CD4-positive, CD25-positive, alpha-beta regulatory T cell (primary cell): ENCODE results near the gene MAL. TPM values are rescaled to one million over a fixed set of nuclear protein-coding genes. Genes with fewer than 3 reads are reported as not detected.
A peak's percentile ranks its signal among the peaks of the same experiment; 100 is the strongest.

Source experiments
- ATAC-seq, 2 donors: fragments of 150-1000 bp; cut with Tn5 transposase; one replicate each; pipeline ENCODE4 v1.10.0; 2021; ENCODE audit warnings: low read depth in 2 of 2, moderate number of reproducible peaks in 2 of 2, moderate library complexity in 1 of 2
- DNase-seq, 3 donors: peaks; one replicate each; pipeline versions ENCODE4 v3.0.0 to v3.0.0-alpha.2; 2012 to 2022; ENCODE audit warnings: mixed read lengths in 1 of 3
- H3K27ac ChIP-seq: one replicate; pipeline ENCODE4 v1.7.0; 2013; ENCODE audit warnings: mild to moderate bottlenecking, low read length; ENCODE audit not compliant: insufficient read depth, poor library complexity, severe bottlenecking
- H3K27me3 ChIP-seq: one replicate; pipeline ENCODE4 v1.7.0; 2013; ENCODE audit warnings: low read length; ENCODE audit not compliant: control insufficient read depth, insufficient read depth
- H3K36me3 ChIP-seq: one replicate; pipeline ENCODE4 v1.7.0; 2013; ENCODE audit warnings: mild to moderate bottlenecking, low read length, moderate library complexity; ENCODE audit not compliant: control insufficient read depth, insufficient read depth
- H3K4me1 ChIP-seq: 2 replicates; pipeline ENCODE4 v1.7.0; 2013; ENCODE audit warnings: mild to moderate bottlenecking, low read length; ENCODE audit not compliant: insufficient read depth, control insufficient read depth, poor library complexity, severe bottlenecking
- H3K4me3 ChIP-seq: one replicate; pipeline ENCODE4 v1.7.0; 2013; ENCODE audit warnings: low read depth, mild to moderate bottlenecking, low read length, moderate library complexity
- H3K9me3 ChIP-seq, 2 experiments: 1 replicate in 1 of 2; 2 replicates in 1 of 2; pipeline ENCODE4 v1.7.0; 2013; ENCODE audit warnings: low read length in 2 of 2, mild to moderate bottlenecking in 1 of 2, moderate library complexity in 1 of 2; ENCODE audit not compliant: control insufficient read depth in 2 of 2
- H3K27ac Mint-ChIP-seq, 3 donors: one replicate each; pipeline ENCODE4 v1.8.0; 2020 to 2022; ENCODE audit warnings: mild to moderate bottlenecking in 3 of 3, mixed read lengths in 3 of 3, moderate library complexity in 2 of 3
- H3K27me3 Mint-ChIP-seq: one replicate; pipeline ENCODE4 v1.8.0; 2022; ENCODE audit warnings: mild to moderate bottlenecking, mixed read lengths
- H3K36me3 Mint-ChIP-seq: one replicate; pipeline ENCODE4 v1.8.0; 2020; ENCODE audit warnings: mixed read lengths
- H3K4me1 Mint-ChIP-seq, 4 donors: one replicate each; pipeline ENCODE4 v1.8.0; 2020 to 2022; ENCODE audit warnings: mixed read lengths in 4 of 4, mild to moderate bottlenecking in 1 of 4
- H3K4me3 Mint-ChIP-seq, 4 donors: one replicate each; pipeline ENCODE4 v1.8.0; 2020 to 2022; ENCODE audit warnings: mild to moderate bottlenecking in 4 of 4, mixed read lengths in 4 of 4, moderate library complexity in 3 of 4
- H3K9me3 Mint-ChIP-seq, 7 donors: one replicate each; pipeline ENCODE4 v1.8.0; 2020 to 2022; ENCODE audit warnings: mixed read lengths in 7 of 7, mild to moderate bottlenecking in 3 of 7, moderate library complexity in 2 of 7
- polyA plus RNA-seq, 4 donors: library from polyadenylated mRNA; unstranded; fragments of 300-500 nt; fragmentation: Illumina TruSeq; gene quantifications; one replicate each; pipeline ENCODE4 v1.2.3, GENCODE V29; 2021
- total RNA-seq: library from RNA; stranded (reverse); gene quantifications from one replicate; pipeline ENCODE4 v1.2.3, GENCODE V29; 2022

MAL gene
- total and polyA plus RNA-seq, 5 donors from 2014 or later = 130 to 263 (median 191) TPM

DNA sequence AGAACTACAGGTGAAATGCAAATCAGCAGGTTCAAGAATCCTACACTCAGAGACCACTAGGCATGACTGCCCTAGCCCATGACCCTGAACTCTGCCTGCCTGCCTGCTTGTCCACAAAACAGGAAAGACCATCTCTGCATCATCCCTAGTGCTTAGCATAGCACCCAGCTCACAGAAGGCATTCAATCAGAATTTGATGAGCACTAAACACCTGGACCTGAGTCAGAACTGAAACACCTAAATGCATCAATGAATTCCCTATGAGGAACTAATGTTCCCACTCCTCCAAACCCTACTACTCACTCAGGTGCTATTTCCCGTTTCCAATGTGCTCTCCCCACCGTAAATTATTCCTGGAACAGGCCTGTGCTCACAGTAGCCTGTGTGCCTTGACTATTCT, 74.4 kb downstream of the MAL start:
- no peak for ATAC-seq
- no peak overlapping the region for H3K4me3 Mint-ChIP-seq
- H3K27ac Mint-ChIP-seq = peak overlapping the region in 1 of 3 donors; percentile 27
- no peaks in the 10 kb centered on the region for H3K27me3 Mint-ChIP-seq
- H3K36me3 Mint-ChIP-seq = peaks cover 61% of the 10 kb centered on the region
- Histone ChIP-seq H3K4me1 (no peaks in the 10 kb centered on the region), H3K27me3 (no peaks in the 10 kb centered on the region), H3K9me3 (no peaks in the 10 kb centered on the region), H3K36me3 (peaks cover 65% of the 10 kb centered on the region), H3K4me3 (no peak overlapping the region), H3K27ac (no peak overlapping the region)
- peaks cover 11 to 23% (median 17%) of the 10 kb centered on the region in 4 donors for H3K4me1 Mint-ChIP-seq
- H3K9me3 Mint-ChIP-seq = peaks cover 0 to 6% (median 0%) of the 10 kb centered on the region in 7 donors
- no peak for DNase-seq

Other genes starting within 250 kb of the MAL start
- gene TEKT4, start 154.3 kb upstream of the MAL start, total RNA-seq = not detected
- gene TEKT4, start 154.3 kb upstream of the MAL start, polyA plus RNA-seq = not detected
- gene MRPS5, start 96.1 kb downstream of the MAL start, total RNA-seq = 31.2 TPM
- 10 to 100 TPM; 36.6 to 46.4 (median 43.0) TPM for gene MRPS5, start 96.1 kb downstream of the MAL start, polyA plus RNA-seq
- 11.4 TPM for gene ZNF514, start 134.1 kb downstream of the MAL start, total RNA-seq
- gene ZNF514, start 134.1 kb downstream of the MAL start, polyA plus RNA-seq = 10 to 100 TPM in 3 of 4 donors, 1 to 10 TPM in 1; 8.9 to 12.9 (median 11.7) TPM
- gene ZNF2, start 140.1 kb downstream of the MAL start, total RNA-seq = 1.8 TPM
- gene ZNF2, start 140.1 kb downstream of the MAL start, polyA plus RNA-seq = 1 to 10 TPM; 2.4 to 4.6 (median 3.6) TPM
- 2.0 TPM for gene ZNF892, start 181.8 kb downstream of the MAL start, total RNA-seq
- 1 to 10 TPM in 1 of 4 donors, under 1 TPM in 3; 0.11 to 1.1 (median 0.61) TPM for gene ZNF892, start 181.8 kb downstream of the MAL start, polyA plus RNA-seq
- 0.47 TPM for gene PROM2, start 248.7 kb downstream of the MAL start, total RNA-seq
- not detected for gene PROM2, start 248.7 kb downstream of the MAL start, polyA plus RNA-seq